ENCODE results near the gene FARP1.
"Not testable (repeated sequence)": the region's sequence is repeated elsewhere in the genome, so short reads cannot be mapped to it uniquely, and the experiment has no call there.

FARP1 gene

GRCh38 chr13:98267080-98267912, 124.4 kb downstream of the FARP1 start:
- DNase-seq = no peak

GRCh38 chr13:98269386-98269785, 126.5 kb downstream of the FARP1 start:
- no peak for DNase-seq

GRCh38 chr13:98270819-98271218, 127.9 kb downstream of the FARP1 start:
- DNase-seq = no peak

- not testable (repeated sequence) for DNase-seq
Observed at GRCh38 chr13:98271646-98272045, 128.8 kb downstream of the FARP1 start.

GRCh38 chr13:98272549-98272948, 129.7 kb downstream of the FARP1 start:
- DNase-seq = no peak

- DNase-seq = no peak
Observed at GRCh38 chr13:98273067-98273823, 130.4 kb downstream of the FARP1 start.

- DNase-seq = peak; percentile 59
Observed at GRCh38 chr13:98273824-98274742, 131.2 kb downstream of the FARP1 start.

GRCh38 chr13:98274921-98275487, 132.1 kb downstream of the FARP1 start:
- DNase-seq = peak; percentile 57

- no peak for DNase-seq
Observed at GRCh38 chr13:98275681-98276171, 132.8 kb downstream of the FARP1 start.

- no peak for DNase-seq
Observed at GRCh38 chr13:98276486-98276885, 133.6 kb downstream of the FARP1 start.

GRCh38 chr13:98278068-98278724, 135.3 kb downstream of the FARP1 start:
- DNase-seq = no peak

GRCh38 chr13:98279473-98280175, 136.7 kb downstream of the FARP1 start:
- peak; percentile 43 for DNase-seq

GRCh38 chr13:98280176-98280510, 137.2 kb downstream of the FARP1 start:
- no peak for DNase-seq

- DNase-seq = peak; percentile 62
Observed at GRCh38 chr13:98284679-98285078, 141.8 kb downstream of the FARP1 start.

- peak; percentile 95 for DNase-seq
Observed at GRCh38 chr13:98285317-98285716, 142.4 kb downstream of the FARP1 start.

- peak; percentile 63 for DNase-seq
Observed at GRCh38 chr13:98285852-98286594, 143.1 kb downstream of the FARP1 start.

- peak; percentile 20 for DNase-seq
Observed at GRCh38 chr13:98286799-98287198, 143.9 kb downstream of the FARP1 start.

- DNase-seq = no peak
Observed at GRCh38 chr13:98288211-98288610, 145.3 kb downstream of the FARP1 start.

GRCh38 chr13:98289339-98289945, 146.5 kb downstream of the FARP1 start:
- no peak for DNase-seq

GRCh38 chr13:98290261-98290660, 147.4 kb downstream of the FARP1 start:
- no peak for DNase-seq
